ENCODE measurements around the gene CLHC1. TPM values are rescaled to one million over a fixed set of nuclear protein-coding genes. Genes with fewer than 3 reads are reported as not detected.

The CLHC1 gene
- total and polyA plus RNA-seq, 10 of the 15 experiments (the other 5 are each of a cell fraction or from before 2014, with no cell fraction given) = 2.6 to 6.8 (median 4.7) TPM

GRCh38 chr2:55245411-55245810, 13.3 kb upstream of the CLHC1 start (continued):
- TF ChIP-seq E4F1 (IDR thresholded peaks at IDR 0.05; ENCODE audit: borderline replicate concordance, partially characterized antibody) (no peak), MEF2A (IDR thresholded peaks at IDR 0.05; ENCODE audit: insufficient read depth, low read depth, low read length) (no peak), BCL3 (IDR thresholded peaks at IDR 0.05; ENCODE audit: borderline replicate concordance, insufficient read depth, low read depth, low read length, poor library complexity, severe bottlenecking) (no peak), BCL11A (IDR thresholded peaks at IDR 0.05; ENCODE audit: low read depth, low read length) (no peak), CREB1 (IDR thresholded peaks at IDR 0.05; ENCODE audit: low read depth) (no peak), CBX3 (IDR thresholded peaks at IDR 0.05; ENCODE audit: borderline replicate concordance, low read depth) (no peak)

DNA sequence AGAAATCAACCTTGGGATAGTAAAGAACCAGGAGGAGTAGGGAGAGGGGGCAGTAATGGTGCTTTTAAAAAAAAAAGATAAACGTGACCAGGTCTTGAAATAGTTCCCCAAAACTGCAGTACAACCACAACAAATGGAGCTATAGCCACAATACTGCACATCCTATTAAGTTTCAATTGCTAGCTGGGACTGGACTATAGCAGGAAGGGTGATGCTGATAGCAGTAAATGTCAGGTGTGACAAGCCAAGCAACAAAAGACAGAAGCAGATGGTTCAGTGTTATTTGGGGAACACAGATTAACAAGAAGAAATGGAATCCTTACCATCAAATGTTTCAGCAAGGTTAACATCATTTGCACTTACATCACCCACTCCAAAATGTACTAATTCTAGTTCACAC, 10.5 kb upstream of the CLHC1 start:
- Histone ChIP-seq H3K27ac (ENCODE audit: control insufficient read depth, insufficient read depth) (no peak overlapping the region), H3K27me3 (replicated peaks in 1 of 2; ENCODE audit: control insufficient read depth in 2 of 2, insufficient read depth in 2 of 2, low read length in 1 of 2) (no peaks in the 10 kb centered on the region), H3K36me3 (ENCODE audit: control insufficient read depth in 2 of 2, insufficient read depth in 2 of 2, low read length in 1 of 2) (peaks cover 2 to 10% of the 10 kb centered on the region in 2 experiments), H4K20me1 (ENCODE audit: control insufficient read depth, insufficient read depth) (no peaks in the 10 kb centered on the region), H3K4me2 (ENCODE audit: control insufficient read depth, insufficient read depth) (no peak overlapping the region), H2AFZ (ENCODE audit: control insufficient read depth, low read depth, low read length) (no peak overlapping the region), H3K4me1 (ENCODE audit: control insufficient read depth, insufficient read depth, low read length) (no peaks in the 10 kb centered on the region), H3K79me2 (ENCODE audit: control insufficient read depth, insufficient read depth, low read length) (no peaks in the 10 kb centered on the region), H3K4me3 (no peak overlapping the region), H3K9ac (ENCODE audit: control insufficient read depth, insufficient read depth, low read length) (no peak overlapping the region), H3K9me3 (replicated peaks; ENCODE audit: control insufficient read depth, insufficient read depth, low read length) (no peaks in the 10 kb centered on the region)
- ChIA-PET SMC1A (ENCODE audit: uncharacterized antibody, unreplicated experiment) (no interaction called here), POLR2A (interaction anchor here (0.5 kb wide), 1 partner anchor 27 kb away, joined by 3 read pairs; no protein-coding TSS in a partner anchor), CTCF (interaction anchor here (0.9 to 1.2 kb wide), 2 partner anchors 10 to 16 kb away, joined by 3 to 4 read pairs; no protein-coding TSS in a partner anchor), RAD21 (ENCODE audit: unreplicated experiment) (no interaction called here)
- no TSS peak for BruUV-seq (replicated peaks)
- in situ Hi-C loops (cut with MboI) = no loop called here
- no peak for DNase-seq (ENCODE audit: low read depth, low spot score)
- no peak for FAIRE-seq
- 9% methylated on average over 1 of the region's 1 CpG for WGBS (ENCODE audit: insufficient coverage, insufficient replicate concordance, low lambda C conversion rate, missing lambda C conversion rate)
- ATAC-seq = no peak
- intact Hi-C loops (cut with micrococcal nuclease; ENCODE audit: unreplicated experiment) = no loop called here
- TF ChIP-seq ZNF207 (IDR thresholded peaks at IDR 0.05; ENCODE audit: borderline replicate concordance) (no peak), IKZF1 (conservative IDR thresholded peaks at IDR 0.05) (no peak), SIX5 (IDR thresholded peaks at IDR 0.05; ENCODE audit: low read depth, low read length, severe bottlenecking) (no peak), SPI1 (IDR thresholded peaks at IDR 0.05; ENCODE audit: borderline replicate concordance, insufficient read depth, low read depth, low read length) (no peak)
- TF ChIP-seq, protein P1, sequence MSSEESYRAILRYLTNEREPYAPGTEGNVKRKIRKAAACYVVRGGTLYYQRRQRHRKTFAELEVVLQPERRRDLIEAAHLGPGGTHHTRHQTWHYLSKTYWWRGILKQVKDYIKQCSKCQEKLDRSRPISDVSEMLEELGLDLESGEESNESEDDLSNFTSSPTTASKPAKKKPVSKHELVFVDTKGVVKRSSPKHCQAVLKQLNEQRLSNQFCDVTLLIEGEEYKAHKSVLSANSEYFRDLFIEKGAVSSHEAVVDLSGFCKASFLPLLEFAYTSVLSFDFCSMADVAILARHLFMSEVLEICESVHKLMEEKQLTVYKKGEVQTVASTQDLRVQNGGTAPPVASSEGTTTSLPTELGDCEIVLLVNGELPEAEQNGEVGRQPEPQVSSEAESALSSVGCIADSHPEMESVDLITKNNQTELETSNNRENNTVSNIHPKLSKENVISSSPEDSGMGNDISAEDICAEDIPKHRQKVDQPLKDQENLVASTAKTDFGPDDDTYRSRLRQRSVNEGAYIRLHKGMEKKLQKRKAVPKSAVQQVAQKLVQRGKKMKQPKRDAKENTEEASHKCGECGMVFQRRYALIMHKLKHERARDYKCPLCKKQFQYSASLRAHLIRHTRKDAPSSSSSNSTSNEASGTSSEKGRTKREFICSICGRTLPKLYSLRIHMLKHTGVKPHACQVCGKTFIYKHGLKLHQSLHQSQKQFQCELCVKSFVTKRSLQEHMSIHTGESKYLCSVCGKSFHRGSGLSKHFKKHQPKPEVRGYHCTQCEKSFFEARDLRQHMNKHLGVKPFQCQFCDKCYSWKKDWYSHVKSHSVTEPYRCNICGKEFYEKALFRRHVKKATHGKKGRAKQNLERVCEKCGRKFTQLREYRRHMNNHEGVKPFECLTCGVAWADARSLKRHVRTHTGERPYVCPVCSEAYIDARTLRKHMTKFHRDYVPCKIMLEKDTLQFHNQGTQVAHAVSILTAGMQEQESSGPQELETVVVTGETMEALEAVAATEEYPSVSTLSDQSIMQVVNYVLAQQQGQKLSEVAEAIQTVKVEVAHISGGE (CRISPR knock-in tag; IDR thresholded peaks at IDR 0.05) = no peak
- TF ChIP-seq, protein P2, sequence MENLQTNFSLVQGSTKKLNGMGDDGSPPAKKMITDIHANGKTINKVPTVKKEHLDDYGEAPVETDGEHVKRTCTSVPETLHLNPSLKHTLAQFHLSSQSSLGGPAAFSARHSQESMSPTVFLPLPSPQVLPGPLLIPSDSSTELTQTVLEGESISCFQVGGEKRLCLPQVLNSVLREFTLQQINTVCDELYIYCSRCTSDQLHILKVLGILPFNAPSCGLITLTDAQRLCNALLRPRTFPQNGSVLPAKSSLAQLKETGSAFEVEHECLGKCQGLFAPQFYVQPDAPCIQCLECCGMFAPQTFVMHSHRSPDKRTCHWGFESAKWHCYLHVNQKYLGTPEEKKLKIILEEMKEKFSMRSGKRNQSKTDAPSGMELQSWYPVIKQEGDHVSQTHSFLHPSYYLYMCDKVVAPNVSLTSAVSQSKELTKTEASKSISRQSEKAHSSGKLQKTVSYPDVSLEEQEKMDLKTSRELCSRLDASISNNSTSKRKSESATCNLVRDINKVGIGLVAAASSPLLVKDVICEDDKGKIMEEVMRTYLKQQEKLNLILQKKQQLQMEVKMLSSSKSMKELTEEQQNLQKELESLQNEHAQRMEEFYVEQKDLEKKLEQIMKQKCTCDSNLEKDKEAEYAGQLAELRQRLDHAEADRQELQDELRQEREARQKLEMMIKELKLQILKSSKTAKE (IDR thresholded peaks at IDR 0.05; ENCODE audit: low read depth, poor library complexity, severe bottlenecking) = no peak
